SHP77 treated with DMSO at 0.1 percent for 48 hours (cell line): ENCODE results near the gene UBA7.
A peak's percentile ranks its signal among the peaks of the same experiment; 100 is the strongest.

Experiments
- DNase-seq: peaks from one replicate; lab custom pipeline; 2025; lab: John Stamatoyannopoulos, UW

The UBA7 gene

GRCh38 chr3:49805897-49806701, 7.7 kb downstream of the UBA7 start:
- DNase-seq = no peak

DNA sequence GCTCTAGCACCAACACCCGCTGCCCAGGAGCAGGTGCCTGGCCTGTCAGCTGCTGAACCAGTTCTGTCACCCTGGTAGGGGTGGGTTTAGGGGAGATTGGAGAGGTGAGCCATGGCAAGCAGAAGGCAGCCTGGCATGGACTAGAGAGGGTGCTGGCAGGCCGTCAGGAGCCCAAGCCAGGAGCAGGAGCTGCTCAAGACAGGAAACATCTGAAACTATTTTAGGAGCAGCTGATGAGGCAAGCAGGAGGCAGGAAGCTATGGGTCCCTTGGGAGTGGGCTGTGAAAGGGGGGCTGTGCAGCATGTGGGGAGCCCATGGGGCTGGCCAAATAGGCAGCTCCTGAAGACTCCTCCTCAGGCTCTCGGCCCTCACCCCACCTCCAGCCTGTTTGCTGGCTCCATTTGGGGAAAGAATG, 8.4 kb downstream of the UBA7 start:
- DNase-seq = no peak

DNA sequence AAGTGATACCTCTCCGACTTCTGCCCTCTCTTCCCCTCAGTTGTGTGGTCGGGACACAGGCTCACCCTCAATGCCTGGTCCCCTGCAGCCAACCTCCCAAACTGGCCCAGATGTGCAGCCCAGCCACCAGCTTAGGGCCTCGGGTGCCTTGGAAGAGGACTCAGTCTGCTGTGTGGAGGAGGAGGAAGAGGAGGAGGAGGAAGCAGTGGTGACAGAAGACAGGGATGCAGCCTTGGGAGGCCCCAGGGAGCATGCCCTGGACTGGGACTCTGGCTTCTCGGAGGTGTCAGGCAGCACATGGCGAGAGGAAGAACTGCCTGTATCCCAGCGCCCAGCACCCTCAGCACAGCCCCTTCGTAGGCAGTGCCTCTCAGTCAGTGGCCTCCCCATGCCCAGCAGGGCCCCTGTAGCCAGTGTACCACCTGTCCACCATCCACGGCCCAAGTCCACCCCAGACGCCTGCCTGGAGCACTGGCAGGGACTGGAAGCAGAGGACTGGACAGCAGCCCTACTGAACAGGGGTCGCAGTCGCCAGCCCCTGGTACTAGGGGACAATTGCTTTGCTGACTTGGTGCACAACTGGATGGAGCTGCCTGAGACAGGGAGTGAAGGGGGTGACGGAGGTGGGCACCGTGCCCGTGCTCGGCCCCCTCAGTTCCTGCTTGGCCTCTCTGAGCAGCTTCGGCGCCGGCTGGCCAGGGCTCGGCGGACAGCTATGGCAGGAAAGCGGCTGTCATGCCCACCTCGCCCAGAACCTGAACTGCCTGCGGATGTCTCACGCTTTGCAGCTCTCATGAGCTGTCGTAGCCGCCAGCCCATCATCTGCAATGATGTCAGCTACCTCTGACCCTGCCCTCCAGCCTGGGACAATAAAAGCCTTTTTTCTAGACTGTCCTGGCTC, 9.4 kb downstream of the UBA7 start:
- no peak for DNase-seq

DNA sequence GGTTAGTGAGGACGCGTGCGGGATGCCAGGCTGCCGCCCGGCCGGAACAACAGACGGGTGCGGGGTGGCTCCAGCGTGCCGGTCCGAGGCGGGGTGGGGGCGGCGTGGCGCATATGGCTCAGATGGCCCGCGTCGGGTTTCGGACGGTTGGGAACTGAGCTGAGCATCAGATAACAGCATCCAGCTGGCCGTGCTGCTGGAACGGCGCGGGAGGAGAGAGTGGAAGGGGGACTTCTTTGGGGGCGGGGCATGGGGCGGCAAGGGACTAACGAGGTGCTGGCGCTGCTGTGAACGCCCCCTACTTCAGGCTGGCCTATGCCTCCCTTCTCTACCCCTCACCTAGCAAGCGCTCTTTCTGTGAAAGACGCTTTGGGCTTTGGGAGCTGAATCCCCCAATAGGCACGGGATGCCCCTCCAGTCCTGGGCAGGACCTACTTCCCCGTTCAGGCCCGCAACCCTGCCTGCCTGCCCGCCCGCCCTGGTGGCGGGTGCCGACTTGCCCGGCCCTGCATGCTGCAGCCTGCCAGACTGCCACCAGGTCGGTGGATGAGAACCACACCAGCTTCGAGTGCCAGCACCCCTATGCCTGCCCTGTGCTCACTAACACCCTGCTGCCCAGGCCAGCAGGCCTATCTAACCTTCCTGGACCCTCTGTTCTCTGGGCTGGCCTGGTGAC, 10.2 kb downstream of the UBA7 start:
- no peak for DNase-seq

GRCh38 chr3:49802719-49803464, 10.9 kb downstream of the UBA7 start, which contains the start of gene INKA1:
INKA1 (plus strand) TSS chr3:49803261; CDS start chr3:49803393, 132 bp downstream.
- peak; percentile 77 for DNase-seq

DNA sequence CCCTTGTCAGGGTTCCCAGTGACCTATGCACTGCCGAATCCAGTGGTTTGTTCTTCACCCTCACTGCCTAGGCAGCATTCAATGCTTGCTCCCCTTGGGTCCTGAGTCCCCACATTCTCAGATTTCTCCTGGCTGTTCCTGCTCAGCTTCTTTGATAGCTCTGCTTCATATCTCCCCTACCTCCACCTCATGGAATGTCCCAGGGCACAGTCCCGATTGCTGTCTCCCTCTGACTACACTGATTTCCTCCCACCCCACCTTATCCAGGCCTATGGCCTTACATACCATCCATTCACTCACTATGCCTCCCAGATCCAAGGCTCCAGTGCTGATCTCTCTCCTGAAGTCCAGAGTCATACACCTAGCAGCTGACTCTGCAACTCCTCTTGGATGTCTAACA, 12.6 kb downstream of the UBA7 start:
- DNase-seq = no peak

GRCh38 chr3:49799761-49800160, 14.0 kb downstream of the UBA7 start, which contains the start of gene CDHR4:
CDHR4 (minus strand) TSS chr3:49799873; CDS start chr3:49799812, 61 bp downstream.
- DNase-seq = no peak

GRCh38 chr3:49799105-49799504, 14.6 kb downstream of the UBA7 start:
- no peak for DNase-seq

DNA sequence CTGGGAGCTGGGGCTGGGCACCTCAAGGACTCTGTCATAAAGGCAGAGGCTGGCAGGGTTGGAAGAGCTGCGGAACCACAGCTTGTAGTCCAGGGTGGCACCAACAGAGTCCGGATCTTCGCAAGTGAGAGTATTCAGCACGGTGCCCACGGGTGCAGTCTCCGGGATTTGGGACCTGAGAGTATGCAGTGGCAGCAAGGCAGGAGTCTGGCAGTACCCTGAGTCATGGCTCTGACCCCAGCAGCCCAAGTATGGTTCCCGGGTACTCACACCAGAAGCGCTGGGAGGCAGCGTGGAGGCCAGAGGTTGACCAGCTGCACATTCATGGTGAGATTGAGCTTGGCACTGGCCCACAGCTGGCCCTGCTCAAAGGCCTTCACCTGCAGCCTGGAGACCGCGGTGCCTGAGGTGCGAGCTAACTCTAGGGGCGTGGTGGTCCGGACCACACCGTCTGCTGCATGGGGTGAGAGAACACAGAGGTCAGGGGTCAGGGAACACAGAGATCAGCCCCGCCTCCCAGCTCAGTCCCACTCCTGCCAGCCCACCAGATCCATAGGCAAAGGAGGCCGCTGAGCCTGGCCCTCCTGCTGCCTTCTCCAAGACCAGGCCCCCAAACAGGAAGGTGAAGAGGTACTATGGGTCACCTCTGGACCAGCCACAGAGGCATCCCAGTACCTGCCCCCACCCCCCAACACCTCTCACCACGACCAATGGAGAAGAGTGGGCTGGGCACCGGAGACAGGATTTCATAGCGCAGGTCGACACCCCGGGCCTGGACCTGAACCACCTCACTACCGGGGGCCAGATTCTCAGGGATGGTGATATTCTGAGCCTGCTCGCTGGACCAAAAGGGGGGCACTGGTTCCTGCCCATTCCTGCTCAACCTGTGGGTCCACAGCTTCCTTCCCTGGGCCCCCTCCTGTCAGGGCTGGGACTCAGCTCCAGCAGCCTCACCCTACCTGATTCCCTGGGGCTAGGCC, 18.5 kb downstream of the UBA7 start:
- DNase-seq = no peak

- DNase-seq = no peak
These were observed 19.3 kb downstream of the UBA7 start for GRCh38 chr3:49794431-49794830.

GRCh38 chr3:49793486-49794085, 20.2 kb downstream of the UBA7 start:
- no peak for DNase-seq

- no peak for DNase-seq
These were observed 21.2 kb downstream of the UBA7 start for GRCh38 chr3:49792371-49793150.

- DNase-seq = no peak
These were observed 22.2 kb downstream of the UBA7 start for GRCh38 chr3:49791571-49791970.

DNA sequence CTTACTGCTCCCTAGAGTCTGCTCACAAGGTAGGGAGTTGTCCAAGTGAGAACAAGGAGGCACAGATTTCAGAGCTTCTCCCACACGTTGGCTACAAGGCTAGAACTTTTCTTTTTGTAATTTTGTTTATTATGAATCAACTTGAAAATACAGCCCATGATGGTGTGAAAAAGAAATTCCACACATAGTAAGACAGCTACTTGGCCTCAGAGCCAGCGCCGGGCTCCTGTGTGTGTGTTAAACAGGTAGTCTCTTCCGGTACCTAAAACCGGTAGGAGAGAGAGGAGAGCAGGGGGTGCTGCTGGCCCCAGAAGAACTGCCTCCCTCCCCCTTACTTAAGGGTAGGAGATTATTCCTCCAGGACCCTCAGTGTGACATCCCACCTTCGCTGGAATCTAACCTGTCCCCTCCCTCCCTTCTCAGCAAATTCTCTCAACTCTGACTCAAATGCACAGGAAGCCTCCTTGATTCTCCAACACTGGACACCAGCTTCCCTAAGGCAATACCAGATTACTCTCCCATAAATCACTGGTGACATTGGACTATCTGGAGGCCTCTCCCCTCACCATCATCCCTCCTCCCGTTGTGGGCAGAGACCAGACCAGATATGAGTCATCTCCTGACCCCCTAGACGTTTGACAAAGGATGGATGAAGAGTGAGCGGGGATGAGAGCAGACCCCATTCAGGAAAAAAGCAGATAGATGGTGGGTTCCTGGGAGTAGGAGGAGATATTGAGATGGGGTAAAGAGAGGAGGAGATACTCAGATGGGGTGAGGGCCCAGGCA, 22.9 kb downstream of the UBA7 start:
- DNase-seq = no peak

- DNase-seq = no peak
These were observed 25.7 kb downstream of the UBA7 start for GRCh38 chr3:49788056-49788455.

- DNase-seq = no peak
These were observed 26.2 kb downstream of the UBA7 start for GRCh38 chr3:49787536-49787935.

- no peak for DNase-seq
These were observed 26.6 kb downstream of the UBA7 start for GRCh38 chr3:49787182-49787464.

GRCh38 chr3:49786357-49787181, 27.2 kb downstream of the UBA7 start, which contains the start of gene IP6K1:
IP6K1 (minus strand) TSS chr3:49786542; CDS start chr3:49748040, 38,502 bp downstream.
- DNase-seq = peak; percentile 99
